Cerebellar cortex (tissue), 1 donor: ENCODE data around the gene OTOGL.

ENCODE experiments used
- DNase-seq: peaks from one replicate; pipeline ENCODE4 v3.0.0-alpha.2; 2015; ENCODE audit warnings: low spot score

Gene OTOGL

DNA sequence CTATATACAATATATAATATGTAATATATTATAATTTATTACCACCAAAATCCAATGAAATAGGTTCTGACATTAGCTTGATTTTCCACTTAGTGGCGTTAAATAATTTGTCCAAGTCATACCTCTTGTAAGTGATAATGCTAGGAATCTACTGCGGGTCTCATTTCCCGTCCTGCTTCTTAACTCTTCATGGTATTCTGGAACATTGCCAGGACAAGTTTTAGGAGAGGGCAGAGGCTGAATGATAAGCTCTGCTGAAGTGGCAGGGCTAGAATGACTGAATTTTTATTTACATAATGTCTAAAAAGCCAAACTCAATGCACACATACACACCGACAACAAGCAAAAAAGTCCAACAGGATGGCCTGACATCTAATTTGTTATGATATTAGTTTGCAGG, 274.3 kb downstream of the OTOGL start:
- DNase-seq: no peak

GRCh38 chr12:80374615-80375014, 275.3 kb downstream of the OTOGL start:
- DNase-seq: no peak

DNA sequence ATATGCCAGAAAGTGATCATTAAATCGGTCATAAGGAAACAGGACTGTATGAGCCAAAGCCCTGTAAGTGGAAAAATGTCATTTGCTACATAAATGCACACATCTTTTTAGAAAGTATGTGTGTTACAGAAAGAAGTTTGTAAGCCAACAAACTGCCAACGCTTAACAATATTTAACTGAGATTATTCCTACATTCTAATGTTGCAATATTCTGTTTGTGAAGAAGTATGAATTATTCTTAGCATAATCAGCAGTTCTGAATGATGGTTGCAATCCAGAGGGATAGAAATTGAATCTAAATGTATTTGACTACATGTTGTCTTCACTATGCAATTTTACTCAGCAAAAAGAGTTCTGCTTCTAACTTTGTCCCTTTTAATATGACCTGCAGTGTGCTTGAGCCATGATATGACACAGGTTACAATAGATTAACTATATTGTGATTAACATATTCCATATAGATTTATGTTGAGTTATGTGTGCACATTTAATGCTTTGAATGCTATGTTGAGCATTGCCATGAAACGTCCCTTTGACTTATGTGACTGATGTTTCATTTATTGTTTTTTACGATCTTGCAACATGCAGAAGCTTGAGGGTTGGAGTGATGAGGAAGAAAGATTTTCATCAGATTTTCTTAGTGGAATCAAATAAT, 277.9 kb downstream of the OTOGL start:
- no peak for DNase-seq

DNA sequence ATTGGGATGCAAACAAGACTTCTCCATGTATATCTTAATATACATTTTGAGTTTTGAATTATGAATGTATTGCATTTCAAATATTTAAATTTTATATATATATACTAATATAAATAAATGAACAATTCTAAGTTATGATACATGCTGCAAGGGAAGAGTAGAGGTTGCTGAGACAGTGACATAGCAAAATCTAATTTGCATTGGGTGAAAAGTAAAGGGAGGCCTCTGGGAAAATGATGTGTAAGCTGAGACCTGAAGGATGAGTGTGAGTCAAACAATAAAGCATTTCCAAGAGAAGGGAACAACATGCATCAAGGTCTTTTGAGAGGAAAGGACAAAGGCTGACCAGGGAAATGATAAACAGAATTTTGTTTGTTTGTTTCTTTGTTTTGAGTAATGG, 281.8 kb downstream of the OTOGL start:
- DNase-seq: no peak

GRCh38 chr12:80382254-80382653, 282.9 kb downstream of the OTOGL start:
- DNase-seq: no peak

DNA sequence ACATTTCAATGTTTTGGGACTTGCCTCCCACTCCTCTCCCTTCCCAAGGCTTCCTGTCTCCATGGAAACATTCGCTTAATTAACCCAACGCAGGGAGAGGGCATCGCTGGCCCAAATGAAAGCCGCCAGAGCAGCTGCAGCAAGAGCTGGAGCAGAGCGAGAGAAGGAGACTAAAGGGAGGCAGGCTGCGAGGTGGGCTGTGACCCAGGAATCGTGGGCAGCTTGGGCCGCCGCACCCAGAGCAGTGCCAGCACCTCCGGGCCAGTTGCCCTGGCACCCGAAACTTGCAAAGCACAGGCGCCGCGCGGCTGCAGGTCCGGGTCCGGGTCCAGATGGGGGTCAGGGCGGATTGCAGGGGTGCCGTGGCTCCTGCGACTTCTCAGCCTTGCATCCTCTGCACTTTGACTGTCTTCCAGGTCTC, 301.2 kb downstream of the OTOGL start:
- DNase-seq: peak; percentile 14

DNA sequence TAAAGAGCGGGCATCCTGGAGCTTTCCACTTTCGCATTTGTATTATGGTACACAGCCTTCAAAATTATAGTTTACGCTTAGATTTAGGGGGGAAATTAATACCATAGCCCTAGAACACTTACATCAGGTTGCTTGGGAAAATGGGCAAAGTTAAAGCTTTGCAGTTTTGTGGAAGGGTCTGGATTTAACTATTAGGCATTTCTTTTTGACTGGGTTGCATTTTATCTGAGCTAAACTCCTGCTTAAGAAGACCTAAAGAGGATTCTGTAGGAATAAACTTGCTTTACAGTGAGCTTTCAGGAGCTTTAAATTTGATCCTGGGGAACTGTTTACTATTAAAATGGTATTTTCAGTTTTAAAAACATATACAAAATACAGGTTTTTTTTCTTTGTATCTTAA, 301.9 kb downstream of the OTOGL start:
- no peak for DNase-seq

DNA sequence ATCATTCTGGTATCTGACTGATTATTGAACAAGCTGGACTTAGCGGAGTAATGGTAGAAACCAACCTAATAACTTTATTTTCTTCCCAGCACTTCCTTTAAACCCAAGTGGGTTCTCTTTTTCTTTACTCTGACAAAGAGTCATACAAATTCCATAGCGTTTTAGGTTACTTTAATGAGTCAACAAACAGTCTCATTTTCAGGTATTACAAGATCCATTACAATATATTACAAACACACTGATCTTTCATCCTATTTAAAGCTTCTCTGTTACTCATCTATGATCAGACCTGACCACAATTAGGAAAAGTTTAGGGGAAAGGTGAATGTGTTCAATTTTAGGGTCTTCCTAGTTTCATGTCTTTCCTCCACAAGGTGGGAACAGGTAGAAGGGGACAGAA, 305.3 kb downstream of the OTOGL start:
- DNase-seq: no peak

DNA sequence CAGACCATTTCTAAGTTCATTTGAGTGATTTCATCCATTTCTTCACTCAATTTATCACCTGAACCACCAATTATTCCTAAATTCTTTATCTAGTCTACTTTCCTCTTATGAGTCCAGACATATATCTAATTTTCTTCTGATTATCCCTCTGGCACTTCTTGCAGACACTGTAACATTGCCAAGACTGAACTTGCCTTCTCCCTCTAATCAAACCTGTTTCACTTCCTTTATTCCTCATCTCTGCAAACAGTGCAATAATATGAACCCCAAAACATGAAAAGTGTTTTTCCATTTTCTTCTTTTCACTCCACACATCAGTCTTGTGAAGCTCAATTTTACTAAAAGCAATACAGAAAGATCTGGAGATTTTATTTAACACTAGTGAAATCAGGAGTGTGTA, 306.9 kb downstream of the OTOGL start:
- DNase-seq: no peak

- DNase-seq: no peak
Measured at GRCh38 chr12:80411787-80412186, 312.4 kb downstream of the OTOGL start.

DNA sequence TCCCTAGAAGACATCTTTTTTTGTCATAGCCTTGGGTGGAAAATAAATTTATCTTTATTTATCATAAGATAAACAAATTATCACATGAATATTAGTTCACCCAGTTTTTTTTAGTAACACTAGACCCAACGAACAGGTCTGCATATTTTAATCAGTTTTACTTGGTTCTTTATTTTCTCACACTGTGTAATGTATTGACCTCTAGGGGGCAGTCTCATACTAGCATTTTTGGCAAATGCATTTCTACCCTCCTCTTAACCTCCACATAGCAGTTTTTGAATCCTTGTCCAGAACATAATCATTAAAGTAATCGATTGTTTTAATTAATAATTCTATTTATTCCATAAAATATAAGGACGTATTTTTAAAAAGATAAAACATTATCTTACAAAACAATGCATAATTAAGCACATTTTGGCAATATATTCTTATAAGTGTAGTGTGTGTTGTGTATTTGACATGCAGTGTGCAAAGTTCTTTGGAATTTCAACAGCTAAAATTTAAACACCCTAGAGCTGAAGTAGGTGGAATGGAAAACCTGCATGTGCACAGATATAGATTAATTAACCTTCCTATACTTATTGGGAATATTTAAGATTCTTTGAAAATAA, 313.1 kb downstream of the OTOGL start:
- peak; percentile 69 for DNase-seq

DNA sequence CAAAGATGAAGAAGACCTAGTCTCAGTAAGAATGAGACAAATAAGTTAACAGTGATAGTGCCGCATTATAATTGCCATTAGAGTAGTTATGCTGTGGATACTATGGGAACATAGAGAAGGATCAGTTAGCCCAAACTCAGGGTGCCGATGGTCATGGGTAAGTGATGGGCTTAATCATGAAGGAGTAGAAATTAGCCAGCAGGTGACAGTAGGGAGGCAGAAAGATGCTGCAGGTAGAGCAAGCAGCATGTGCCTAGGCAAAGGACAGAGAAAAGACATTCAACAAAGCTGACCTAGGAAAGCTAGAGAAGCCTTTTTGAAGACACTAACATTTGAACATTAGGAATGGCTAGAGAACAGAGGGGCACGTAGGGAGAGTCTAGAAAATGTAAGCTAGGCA, 314.1 kb downstream of the OTOGL start:
- no peak for DNase-seq

DNA sequence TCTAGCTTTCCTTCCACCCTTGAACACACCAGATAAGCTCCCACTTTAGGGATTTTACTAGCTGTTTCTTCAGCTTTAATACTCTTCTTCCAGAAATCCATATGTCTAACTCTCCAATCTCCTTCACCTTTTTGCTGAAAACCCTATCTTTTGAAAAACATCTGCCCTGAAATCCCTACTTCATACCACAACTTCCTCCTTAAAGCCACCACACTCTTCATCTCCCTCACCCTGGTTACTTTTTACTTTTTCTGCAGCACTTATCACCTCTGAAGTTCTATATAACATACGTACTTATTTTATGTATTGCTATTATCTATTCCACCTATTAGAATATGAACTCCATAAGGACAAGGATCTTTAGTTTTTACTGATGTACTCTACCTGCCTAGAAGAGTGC, 316.1 kb downstream of the OTOGL start:
- DNase-seq: no peak

DNA sequence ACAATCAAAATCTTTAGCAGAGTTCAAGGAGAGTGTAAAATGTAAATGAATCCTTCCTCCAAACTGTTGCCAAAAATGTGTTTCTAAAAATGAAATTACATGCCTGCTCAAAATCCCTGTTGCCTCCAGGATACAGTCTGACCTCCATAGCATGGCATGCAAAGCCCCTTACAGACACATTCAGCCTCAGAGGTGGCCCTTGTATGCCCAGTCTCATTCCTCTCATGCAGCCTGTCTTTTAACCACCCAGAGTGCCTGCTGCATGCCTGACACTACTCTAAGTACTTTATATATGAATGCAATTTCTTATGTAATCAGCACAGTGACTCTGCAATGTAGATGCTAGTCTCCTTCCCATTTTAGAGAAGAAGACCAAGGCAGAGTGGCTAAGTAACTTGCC, 320.3 kb downstream of the OTOGL start:
- peak; percentile 6 for DNase-seq

GRCh38 chr12:80420075-80420474, 320.7 kb downstream of the OTOGL start:
- no peak for DNase-seq

- DNase-seq: no peak
Measured at GRCh38 chr12:80422550-80422949, 323.2 kb downstream of the OTOGL start.
